ENCODE data around the gene POLDIP3.
"Not testable (repeated sequence)": the region's sequence is repeated elsewhere in the genome, so short reads cannot be mapped to it uniquely, and the experiment has no call there.

Gene POLDIP3

GRCh38 chr22:42549331-42550060 lies 65.2 kb downstream of the POLDIP3 start:
- DNase-seq = no peak

GRCh38 chr22:42548597-42549330 lies 65.9 kb downstream of the POLDIP3 start:
- no peak for DNase-seq

DNA sequence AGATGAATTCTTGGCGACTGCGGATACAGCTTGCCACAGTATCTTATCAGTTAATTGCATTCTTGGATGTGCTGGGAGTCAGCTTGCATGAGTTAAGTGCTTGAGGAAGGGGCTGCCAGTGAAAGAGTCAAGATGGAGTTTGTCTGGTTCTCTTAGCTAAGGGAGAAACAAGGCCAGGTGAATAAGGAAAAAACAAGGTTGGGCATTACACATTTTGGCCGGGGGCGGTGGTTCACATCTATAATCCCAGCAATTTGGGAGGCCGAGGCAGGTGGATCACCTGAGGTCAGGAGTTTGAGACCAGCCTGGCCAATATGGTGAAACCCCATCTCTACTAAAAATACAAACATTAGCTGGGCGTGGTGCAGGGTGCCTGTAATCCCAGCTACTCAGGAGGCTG lies 66.6 kb downstream of the POLDIP3 start:
- DNase-seq = not testable (repeated sequence)

DNA sequence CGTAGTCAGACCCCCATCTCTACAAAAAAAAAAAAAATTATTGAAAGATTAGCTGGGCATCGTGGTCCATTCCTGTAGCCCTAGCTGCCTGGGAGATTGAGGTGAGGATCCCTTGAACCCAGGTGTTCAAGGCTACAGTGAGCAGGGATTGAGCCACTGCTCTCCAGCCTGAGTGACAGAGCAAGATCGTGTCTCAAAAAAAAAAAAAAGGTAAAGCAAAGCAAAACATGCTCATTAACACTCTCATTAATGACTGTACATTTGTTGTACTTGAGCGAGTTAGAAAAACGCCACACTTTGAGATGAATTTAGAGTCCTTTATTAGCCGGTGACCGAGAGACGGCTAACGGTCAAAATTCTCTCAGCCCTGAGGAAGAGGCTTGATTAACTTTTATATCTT lies 67.1 kb downstream of the POLDIP3 start:
- DNase-seq = no peak

- DNase-seq = no peak
Measured at GRCh38 chr22:42544686-42545085, 70.0 kb downstream of the POLDIP3 start.

- DNase-seq = not testable (repeated sequence)
Measured at GRCh38 chr22:42539236-42539771, 75.4 kb downstream of the POLDIP3 start.

GRCh38 chr22:42537199-42537831 lies 77.4 kb downstream of the POLDIP3 start:
- DNase-seq = not testable (repeated sequence)

DNA sequence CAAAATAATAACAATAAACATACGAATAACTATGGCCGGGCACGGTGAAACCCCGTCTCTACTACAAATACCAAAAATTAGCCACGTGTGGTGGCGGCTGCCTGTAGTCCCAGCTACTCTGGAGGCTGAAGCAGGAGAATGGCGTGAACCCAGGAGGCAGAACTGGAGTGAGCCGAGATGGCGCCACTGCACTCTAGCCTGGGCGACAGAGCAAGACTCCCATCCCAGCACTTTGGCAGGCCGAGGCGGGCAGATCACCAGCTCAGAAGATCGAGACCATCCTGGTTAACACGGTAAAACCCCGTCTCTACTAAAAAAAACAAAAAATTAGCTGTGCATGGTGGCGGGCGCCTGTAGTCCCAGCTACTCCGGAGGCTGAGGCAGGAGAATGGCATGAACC lies 78.0 kb downstream of the POLDIP3 start:
- not testable (repeated sequence) for DNase-seq

- DNase-seq = no peak
Measured at GRCh38 chr22:42536166-42536565, 78.5 kb downstream of the POLDIP3 start.

GRCh38 chr22:42535082-42535731 lies 79.5 kb downstream of the POLDIP3 start:
- not testable (repeated sequence) for DNase-seq
